HG02759 (cell line): ENCODE measurements around the gene UROD.
A peak's percentile ranks its signal among the peaks of the same experiment; 100 is the strongest.
"Not testable (repeated sequence)": the region's sequence is repeated elsewhere in the genome, so short reads cannot be mapped to it uniquely, and the experiment has no call there.

Experiments
- ATAC-seq: cut with Tn5 transposase; IDR thresholded peaks from one replicate; pipeline ENCODE4 v1.9.1; 2021; ENCODE audit warnings: mild to moderate bottlenecking, moderate library complexity; ENCODE audit not compliant: unreplicated experiment

UROD gene

GRCh38 chr1:45011837-45012638, at the start of gene UROD:
TSS of gene UROD (plus strand) at chr1:45012254. CDS start at chr1:45012266, 12 bp downstream.
- peak; percentile 72 for ATAC-seq

- no peak for ATAC-seq
These were observed 49.3 kb upstream of the UROD start for GRCh38 chr1:44962729-44963128.

- ATAC-seq, result no peak
These were observed 47.7 kb upstream of the UROD start for GRCh38 chr1:44964396-44964795.

GRCh38 chr1:44970317-44970716, 41.7 kb upstream of the UROD start:
- ATAC-seq, result no peak

GRCh38 chr1:44973645-44974044, 38.4 kb upstream of the UROD start:
- ATAC-seq, result no peak

GRCh38 chr1:44976252-44976651, 35.8 kb upstream of the UROD start:
- no peak for ATAC-seq

GRCh38 chr1:44977372-44977771, 34.7 kb upstream of the UROD start:
- ATAC-seq, result not testable (repeated sequence)

GRCh38 chr1:44985747-44986359, 26.2 kb upstream of the UROD start:
- no peak for ATAC-seq

- ATAC-seq, result no peak
These were observed 23.4 kb upstream of the UROD start for GRCh38 chr1:44988531-44989156.

- ATAC-seq, result no peak
These were observed 17.6 kb upstream of the UROD start for GRCh38 chr1:44994309-44994898.

GRCh38 chr1:44995467-44996238, 16.4 kb upstream of the UROD start:
- no peak for ATAC-seq

- ATAC-seq, result no peak
These were observed 12.8 kb upstream of the UROD start for GRCh38 chr1:44999232-44999631.

- ATAC-seq, result no peak
These were observed 11.0 kb upstream of the UROD start for GRCh38 chr1:45001011-45001481.

GRCh38 chr1:45001576-45001975, 10.5 kb upstream of the UROD start:
- not testable (repeated sequence) for ATAC-seq

GRCh38 chr1:45002650-45003645, 9.1 kb upstream of the UROD start:
- ATAC-seq, result no peak

GRCh38 chr1:45003741-45004140, 8.3 kb upstream of the UROD start:
- ATAC-seq, result no peak

- ATAC-seq, result no peak
These were observed 7.7 kb upstream of the UROD start for GRCh38 chr1:45004281-45004920.

- ATAC-seq, result no peak
These were observed 6.3 kb upstream of the UROD start for GRCh38 chr1:45005761-45006160.

- ATAC-seq, result no peak
These were observed 4.7 kb upstream of the UROD start for GRCh38 chr1:45007311-45007710.
